HL-60 (cell line): ENCODE results near the gene TOMM70.

ENCODE experiments used
- DNase-seq, 2 experiments: peaks; one replicate each; pipeline ENCODE4 v3.0.0-alpha.2; 2010 to 2020; ENCODE audit warnings: low read depth in 1 of 2, low spot score in 1 of 2
- H3K27ac ChIP-seq: fragments of 250-450 bp; sonication (Bioruptor Pico); replicated peaks from 2 replicates; pipeline ENCODE4 v1.5.1; 2020; ENCODE audit warnings: mild to moderate bottlenecking, moderate library complexity
- H3K27me3 ChIP-seq: fragments of 250-450 bp; sonication (Bioruptor Pico); 2 replicates; pipeline ENCODE4 v1.5.1; 2021; ENCODE audit warnings: mild to moderate bottlenecking, moderate library complexity; ENCODE audit not compliant: insufficient read depth, poor library complexity, severe bottlenecking
- H3K4me3 ChIP-seq: replicated peaks from 2 replicates; pipeline ENCODE4 v1.5.1; 2011; ENCODE audit warnings: mild to moderate bottlenecking, control low read depth, low read length; ENCODE audit not compliant: insufficient read depth
- CTCF ChIP-seq: IDR thresholded peaks from one replicate; pipeline ENCODE4 v1.5.1; 2011; ENCODE audit warnings: low read length, control low read depth, inconsistent platforms; ENCODE audit not compliant: insufficient read depth
- GABPA ChIP-seq: IDR thresholded peaks from 2 replicates; pipeline ENCODE4 v1.6.1; 2012; ENCODE audit warnings: low read depth
- POLR2AphosphoS5 ChIP-seq: IDR thresholded peaks from 2 replicates; pipeline ENCODE4 v1.6.1; 2012; ENCODE audit warnings: low read depth
- REST ChIP-seq: IDR thresholded peaks from 2 replicates; pipeline ENCODE4 v1.6.1; 2012; ENCODE audit warnings: low read depth; ENCODE audit not compliant: insufficient replicate concordance
- SPI1 ChIP-seq: IDR thresholded peaks from 2 replicates; pipeline ENCODE4 v1.6.1; 2012; ENCODE audit warnings: low read depth, mild to moderate bottlenecking, borderline replicate concordance

The TOMM70 gene

GRCh38 chr3:100374521-100374920 is 26.4 kb downstream of the TOMM70 start:
- Histone ChIP-seq H3K27ac (no peak overlapping the region), H3K27me3 (no peaks in the 10 kb centered on the region), H3K4me3 (no peak overlapping the region)
- DNase-seq, result no peak
- TF ChIP-seq CTCF, result no peak
- no peak for TF ChIP-seq REST
- no peak for TF ChIP-seq POLR2AphosphoS5
- no peak for TF ChIP-seq GABPA
- TF ChIP-seq SPI1, result no peak

GRCh38 chr3:100370756-100371155 is 30.1 kb downstream of the TOMM70 start:
- TF ChIP-seq CTCF (no peak), GABPA (no peak), REST (no peak), POLR2AphosphoS5 (no peak), SPI1 (no peak)
- no peak for DNase-seq
- Histone ChIP-seq H3K27ac (no peak overlapping the region), H3K4me3 (no peak overlapping the region), H3K27me3 (no peaks in the 10 kb centered on the region)

- no peak for DNase-seq
- Histone ChIP-seq H3K4me3 (no peak overlapping the region), H3K27me3 (no peaks in the 10 kb centered on the region), H3K27ac (no peak overlapping the region)
- TF ChIP-seq POLR2AphosphoS5 (no peak), REST (no peak), GABPA (no peak), SPI1 (no peak), CTCF (no peak)
Measured at GRCh38 chr3:100368441-100368840, 32.4 kb downstream of the TOMM70 start.
